Measurements from ENCODE around the gene ZIC1.

ZIC1 gene

GRCh38 chr3:147422196-147422595 is 13.0 kb downstream of the ZIC1 start:
- H3K4me3 ChIP-seq (ENCODE audit: low read depth, low read length): no peak overlapping the region
- TF ChIP-seq ZBTB7A (tag by site-specific recombination; IDR thresholded peaks at IDR 0.05; ENCODE audit: low read depth): no peak
- no peak for TF ChIP-seq ZNF707 (tag by site-specific recombination; IDR thresholded peaks at IDR 0.05)
- TF ChIP-seq TCF7L2 (IDR thresholded peaks at IDR 0.05; ENCODE audit: borderline replicate concordance, low read depth, low read length): no peak
- TF ChIP-seq MZF1 (tag by site-specific recombination; IDR thresholded peaks at IDR 0.05; ENCODE audit: borderline replicate concordance): no peak
- no peak for TF ChIP-seq ZNF544 (tag by site-specific recombination; IDR thresholded peaks at IDR 0.05)
- TF ChIP-seq ZNF837 (tag by site-specific recombination; IDR thresholded peaks at IDR 0.05): no peak
- TF ChIP-seq YY1 (tag by site-specific recombination; IDR thresholded peaks at IDR 0.05): no peak
- TF ChIP-seq FEZF1 (tag by site-specific recombination; IDR thresholded peaks at IDR 0.05): no peak
- no peak for TF ChIP-seq ZNF624 (tag by site-specific recombination; IDR thresholded peaks at IDR 0.05)
- TF ChIP-seq ZXDB (tag by site-specific recombination; IDR thresholded peaks at IDR 0.05): no peak
- no peak for TF ChIP-seq ZNF571 (tag by site-specific recombination; IDR thresholded peaks at IDR 0.05)
- TF ChIP-seq ZNF146 (tag by site-specific recombination; IDR thresholded peaks at IDR 0.05): no peak
- no peak for TF ChIP-seq ZNF704 (tag by site-specific recombination; IDR thresholded peaks at IDR 0.05)
- no peak for TF ChIP-seq ZNF560 (tag by site-specific recombination; IDR thresholded peaks at IDR 0.05; ENCODE audit: borderline replicate concordance)
- no peak for TF ChIP-seq ZEB2 (tag by site-specific recombination; IDR thresholded peaks at IDR 0.05)
- no peak for TF ChIP-seq ZNF350 (tag by site-specific recombination; IDR thresholded peaks at IDR 0.05)
- TF ChIP-seq, protein P1, sequence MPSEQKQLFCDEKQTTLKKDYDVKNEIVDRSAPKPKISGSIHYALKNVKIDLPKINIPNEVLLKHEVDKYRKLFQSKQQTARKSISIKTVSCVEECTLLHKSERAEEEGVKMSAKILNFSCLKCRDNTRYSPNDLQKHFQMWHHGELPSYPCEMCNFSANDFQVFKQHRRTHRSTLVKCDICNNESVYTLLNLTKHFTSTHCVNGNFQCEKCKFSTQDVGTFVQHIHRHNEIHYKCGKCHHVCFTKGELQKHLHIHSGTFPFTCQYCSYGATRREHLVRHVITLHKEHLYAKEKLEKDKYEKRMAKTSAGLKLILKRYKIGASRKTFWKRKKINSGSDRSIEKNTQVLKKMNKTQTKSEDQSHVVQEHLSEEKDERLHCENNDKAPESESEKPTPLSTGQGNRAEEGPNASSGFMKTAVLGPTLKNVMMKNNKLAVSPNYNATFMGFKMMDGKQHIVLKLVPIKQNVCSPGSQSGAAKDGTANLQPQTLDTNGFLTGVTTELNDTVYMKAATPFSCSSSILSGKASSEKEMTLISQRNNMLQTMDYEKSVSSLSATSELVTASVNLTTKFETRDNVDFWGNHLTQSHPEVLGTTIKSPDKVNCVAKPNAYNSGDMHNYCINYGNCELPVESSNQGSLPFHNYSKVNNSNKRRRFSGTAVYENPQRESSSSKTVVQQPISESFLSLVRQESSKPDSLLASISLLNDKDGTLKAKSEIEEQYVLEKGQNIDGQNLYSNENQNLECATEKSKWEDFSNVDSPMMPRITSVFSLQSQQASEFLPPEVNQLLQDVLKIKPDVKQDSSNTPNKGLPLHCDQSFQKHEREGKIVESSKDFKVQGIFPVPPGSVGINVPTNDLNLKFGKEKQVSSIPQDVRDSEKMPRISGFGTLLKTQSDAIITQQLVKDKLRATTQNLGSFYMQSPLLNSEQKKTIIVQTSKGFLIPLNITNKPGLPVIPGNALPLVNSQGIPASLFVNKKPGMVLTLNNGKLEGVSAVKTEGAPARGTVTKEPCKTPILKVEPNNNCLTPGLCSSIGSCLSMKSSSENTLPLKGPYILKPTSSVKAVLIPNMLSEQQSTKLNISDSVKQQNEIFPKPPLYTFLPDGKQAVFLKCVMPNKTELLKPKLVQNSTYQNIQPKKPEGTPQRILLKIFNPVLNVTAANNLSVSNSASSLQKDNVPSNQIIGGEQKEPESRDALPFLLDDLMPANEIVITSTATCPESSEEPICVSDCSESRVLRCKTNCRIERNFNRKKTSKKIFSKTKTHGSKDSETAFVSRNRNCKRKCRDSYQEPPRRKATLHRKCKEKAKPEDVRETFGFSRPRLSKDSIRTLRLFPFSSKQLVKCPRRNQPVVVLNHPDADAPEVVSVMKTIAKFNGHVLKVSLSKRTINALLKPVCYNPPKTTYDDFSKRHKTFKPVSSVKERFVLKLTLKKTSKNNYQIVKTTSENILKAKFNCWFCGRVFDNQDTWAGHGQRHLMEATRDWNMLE (tag by site-specific recombination; conservative IDR thresholded peaks at IDR 0.05; ENCODE audit: low read depth): no peak
- TF ChIP-seq, protein P2, sequence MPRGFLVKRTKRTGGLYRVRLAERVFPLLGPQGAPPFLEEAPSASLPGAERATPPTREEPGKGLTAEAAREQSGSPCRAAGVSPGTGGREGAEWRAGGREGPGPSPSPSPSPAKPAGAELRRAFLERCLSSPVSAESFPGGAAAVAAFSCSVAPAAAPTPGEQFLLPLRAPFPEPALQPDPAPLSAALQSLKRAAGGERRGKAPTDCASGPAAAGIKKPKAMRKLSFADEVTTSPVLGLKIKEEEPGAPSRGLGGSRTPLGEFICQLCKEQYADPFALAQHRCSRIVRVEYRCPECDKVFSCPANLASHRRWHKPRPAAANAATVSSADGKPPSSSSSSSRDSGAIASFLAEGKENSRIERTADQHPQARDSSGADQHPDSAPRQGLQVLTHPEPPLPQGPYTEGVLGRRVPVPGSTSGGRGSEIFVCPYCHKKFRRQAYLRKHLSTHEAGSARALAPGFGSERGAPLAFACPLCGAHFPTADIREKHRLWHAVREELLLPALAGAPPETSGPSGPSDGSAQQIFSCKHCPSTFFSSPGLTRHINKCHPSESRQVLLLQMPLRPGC (tag by site-specific recombination; IDR thresholded peaks at IDR 0.05): no peak
- TF ChIP-seq ZNF324 (tag by site-specific recombination; IDR thresholded peaks at IDR 0.05): no peak
- ChIA-PET POLR2A (no interaction called here), CTCF (no interaction called here)
- no peaks in the 10 kb centered on the region for H3K4me1 ChIP-seq (ENCODE audit: control insufficient read depth, insufficient read depth, low read length)
- H3K27ac ChIP-seq (ENCODE audit: extremely low read depth, low read depth, low read length): no peak overlapping the region
- no peaks in the 10 kb centered on the region for H3K9me3 ChIP-seq (ENCODE audit: control insufficient read depth, insufficient read depth, low read depth, low read length)
- no peaks in the 10 kb centered on the region for H3K36me3 ChIP-seq (ENCODE audit: control insufficient read depth in 2 of 2, insufficient read depth in 1 of 2, low read length in 2 of 2)

Measured in HEK293 (cell line).